Measurements from ENCODE around the gene CSMD2. TPM values are rescaled to one million over a fixed set of nuclear protein-coding genes. Genes with fewer than 3 reads are reported as not detected.

The CSMD2 gene
- total RNA-seq, 1 experiment from 2014 or later = not detected

- Histone ChIP-seq H3K79me2 (ENCODE audit: low read depth) (no peaks in the 10 kb centered on the region), H4K20me1 (ENCODE audit: insufficient read depth) (no peaks in the 10 kb centered on the region), H3K4me1 (replicated peaks; ENCODE audit: insufficient read depth) (no peaks in the 10 kb centered on the region), H3K27me3 (ENCODE audit: insufficient read depth, low read depth) (peaks cover 96% of the 10 kb centered on the region), H3K36me3 (ENCODE audit: low read depth) (no peaks in the 10 kb centered on the region), H3K9me3 (ENCODE audit: insufficient read depth, low read depth) (no peaks in the 10 kb centered on the region), H3K4me2 (no peak overlapping the region), H3K4me3 (no peak overlapping the region), H3K27ac (no peak overlapping the region), H3F3A (ENCODE audit: insufficient read depth, low read depth) (no peaks in the 10 kb centered on the region), H3K9me2 (ENCODE audit: insufficient read depth) (no peaks in the 10 kb centered on the region), H2AFZ (no peak overlapping the region)
- no TSS peak for BruUV-seq (replicated peaks)
- intact Hi-C loops (cut with micrococcal nuclease; ENCODE audit: unreplicated experiment) = no loop called here
- ChIA-PET POLR2A (ENCODE audit: unreplicated experiment) (no interaction called here), CTCF (no interaction called here)
- TF ChIP-seq, protein P1, sequence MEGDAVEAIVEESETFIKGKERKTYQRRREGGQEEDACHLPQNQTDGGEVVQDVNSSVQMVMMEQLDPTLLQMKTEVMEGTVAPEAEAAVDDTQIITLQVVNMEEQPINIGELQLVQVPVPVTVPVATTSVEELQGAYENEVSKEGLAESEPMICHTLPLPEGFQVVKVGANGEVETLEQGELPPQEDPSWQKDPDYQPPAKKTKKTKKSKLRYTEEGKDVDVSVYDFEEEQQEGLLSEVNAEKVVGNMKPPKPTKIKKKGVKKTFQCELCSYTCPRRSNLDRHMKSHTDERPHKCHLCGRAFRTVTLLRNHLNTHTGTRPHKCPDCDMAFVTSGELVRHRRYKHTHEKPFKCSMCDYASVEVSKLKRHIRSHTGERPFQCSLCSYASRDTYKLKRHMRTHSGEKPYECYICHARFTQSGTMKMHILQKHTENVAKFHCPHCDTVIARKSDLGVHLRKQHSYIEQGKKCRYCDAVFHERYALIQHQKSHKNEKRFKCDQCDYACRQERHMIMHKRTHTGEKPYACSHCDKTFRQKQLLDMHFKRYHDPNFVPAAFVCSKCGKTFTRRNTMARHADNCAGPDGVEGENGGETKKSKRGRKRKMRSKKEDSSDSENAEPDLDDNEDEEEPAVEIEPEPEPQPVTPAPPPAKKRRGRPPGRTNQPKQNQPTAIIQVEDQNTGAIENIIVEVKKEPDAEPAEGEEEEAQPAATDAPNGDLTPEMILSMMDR (conservative IDR thresholded peaks at IDR 0.05) = no peak
- no peak for TF ChIP-seq EZH2 (IDR thresholded peaks at IDR 0.05; ENCODE audit: low read depth)
- DNase-seq = no peak
These were observed 632.1 kb downstream of the CSMD2 start for GRCh38 chr1:33532936-33533335.

DNA sequence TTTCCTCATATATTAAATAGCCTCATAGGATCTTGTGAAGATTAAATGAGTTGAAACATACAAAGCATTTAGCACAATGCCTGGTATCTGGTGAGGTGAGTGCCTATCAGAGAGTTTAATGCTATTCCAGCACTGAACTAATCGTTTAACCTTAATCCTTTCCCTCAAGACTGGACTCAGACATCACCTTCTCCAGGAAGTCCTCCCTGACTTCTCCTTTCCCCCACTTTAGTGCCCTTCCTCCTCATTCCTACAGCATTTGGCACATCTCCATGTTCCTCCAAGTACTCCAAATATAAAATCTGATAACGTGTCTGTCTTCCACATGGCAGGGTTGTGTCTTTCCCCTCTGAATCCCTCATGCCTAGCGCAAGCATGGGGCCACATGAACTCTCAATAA lies 632.8 kb downstream of the CSMD2 start:
- ChIA-PET CTCF (no interaction called here), POLR2A (ENCODE audit: unreplicated experiment) (no interaction called here)
- Histone ChIP-seq H3K27me3 (ENCODE audit: insufficient read depth, low read depth) (peaks cover 92% of the 10 kb centered on the region), H3K4me2 (no peak overlapping the region), H3K79me2 (ENCODE audit: low read depth) (no peaks in the 10 kb centered on the region), H3F3A (ENCODE audit: insufficient read depth, low read depth) (no peaks in the 10 kb centered on the region), H3K9me3 (ENCODE audit: insufficient read depth, low read depth) (no peaks in the 10 kb centered on the region), H3K36me3 (ENCODE audit: low read depth) (no peaks in the 10 kb centered on the region), H2AFZ (no peak overlapping the region), H3K4me1 (replicated peaks; ENCODE audit: insufficient read depth) (no peaks in the 10 kb centered on the region), H3K4me3 (no peak overlapping the region), H4K20me1 (ENCODE audit: insufficient read depth) (no peaks in the 10 kb centered on the region), H3K9me2 (ENCODE audit: insufficient read depth) (no peaks in the 10 kb centered on the region), H3K27ac (no peak overlapping the region)
- no peak for DNase-seq
- TF ChIP-seq, protein P1 (conservative IDR thresholded peaks at IDR 0.05) = no peak
- no peak for TF ChIP-seq EZH2 (IDR thresholded peaks at IDR 0.05; ENCODE audit: low read depth)
- no TSS peak for BruUV-seq (replicated peaks)
- intact Hi-C loops (cut with micrococcal nuclease; ENCODE audit: unreplicated experiment) = no loop called here

DNA sequence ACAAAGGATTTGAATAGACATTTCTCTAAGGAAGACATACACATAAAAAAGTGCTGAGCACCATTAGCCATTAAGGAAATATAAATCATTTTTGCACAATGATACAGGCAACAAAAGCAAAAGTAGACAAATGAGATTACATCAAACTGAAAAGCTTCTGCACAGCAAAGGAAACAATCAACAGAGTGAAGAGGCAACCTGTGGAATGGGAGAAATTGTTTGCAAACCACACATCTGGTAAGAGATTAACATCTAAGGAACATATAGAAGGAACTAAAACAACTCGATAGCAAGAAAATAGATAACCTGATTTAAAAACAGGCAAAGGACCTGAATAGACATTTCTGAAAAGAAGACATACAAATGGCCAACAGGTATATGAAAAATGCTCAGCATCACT lies 635.1 kb downstream of the CSMD2 start:
- H3K4me2 ChIP-seq = no peak overlapping the region
- no peak for DNase-seq
- BruUV-seq (replicated peaks) = no TSS peak
- intact Hi-C loops (cut with micrococcal nuclease; ENCODE audit: unreplicated experiment) = no loop called here
- H3K9me3 ChIP-seq (ENCODE audit: insufficient read depth, low read depth) = no peaks in the 10 kb centered on the region
- no peak for TF ChIP-seq EZH2 (IDR thresholded peaks at IDR 0.05; ENCODE audit: low read depth)
- TF ChIP-seq, protein P1 (conservative IDR thresholded peaks at IDR 0.05) = no peak
- no peak overlapping the region for H3K4me3 ChIP-seq
- no peaks in the 10 kb centered on the region for H3K36me3 ChIP-seq (ENCODE audit: low read depth)
- POLR2A ChIA-PET (ENCODE audit: unreplicated experiment) = no interaction called here
- H3K27ac ChIP-seq = no peak overlapping the region
- no peaks in the 10 kb centered on the region for H4K20me1 ChIP-seq (ENCODE audit: insufficient read depth)
- H3K4me1 ChIP-seq (replicated peaks; ENCODE audit: insufficient read depth) = no peaks in the 10 kb centered on the region
- H3K9me2 ChIP-seq (ENCODE audit: insufficient read depth) = no peaks in the 10 kb centered on the region
- H3F3A ChIP-seq (ENCODE audit: insufficient read depth, low read depth) = no peaks in the 10 kb centered on the region
- H2AFZ ChIP-seq = no peak overlapping the region
- H3K27me3 ChIP-seq (ENCODE audit: insufficient read depth, low read depth) = peaks cover 74% of the 10 kb centered on the region
- CTCF ChIA-PET = no interaction called here
- no peaks in the 10 kb centered on the region for H3K79me2 ChIP-seq (ENCODE audit: low read depth)

Data from PC-9 (cell line).